DMS53 (cell line): ENCODE data around the gene NUTM2G.
"Not testable (repeated sequence)": the region's sequence is repeated elsewhere in the genome, so short reads cannot be mapped to it uniquely, and the experiment has no call there.

Experiments
- DNase-seq: peaks from one replicate; lab custom pipeline; 2025; lab: John Stamatoyannopoulos, UW

The NUTM2G gene, protein sequence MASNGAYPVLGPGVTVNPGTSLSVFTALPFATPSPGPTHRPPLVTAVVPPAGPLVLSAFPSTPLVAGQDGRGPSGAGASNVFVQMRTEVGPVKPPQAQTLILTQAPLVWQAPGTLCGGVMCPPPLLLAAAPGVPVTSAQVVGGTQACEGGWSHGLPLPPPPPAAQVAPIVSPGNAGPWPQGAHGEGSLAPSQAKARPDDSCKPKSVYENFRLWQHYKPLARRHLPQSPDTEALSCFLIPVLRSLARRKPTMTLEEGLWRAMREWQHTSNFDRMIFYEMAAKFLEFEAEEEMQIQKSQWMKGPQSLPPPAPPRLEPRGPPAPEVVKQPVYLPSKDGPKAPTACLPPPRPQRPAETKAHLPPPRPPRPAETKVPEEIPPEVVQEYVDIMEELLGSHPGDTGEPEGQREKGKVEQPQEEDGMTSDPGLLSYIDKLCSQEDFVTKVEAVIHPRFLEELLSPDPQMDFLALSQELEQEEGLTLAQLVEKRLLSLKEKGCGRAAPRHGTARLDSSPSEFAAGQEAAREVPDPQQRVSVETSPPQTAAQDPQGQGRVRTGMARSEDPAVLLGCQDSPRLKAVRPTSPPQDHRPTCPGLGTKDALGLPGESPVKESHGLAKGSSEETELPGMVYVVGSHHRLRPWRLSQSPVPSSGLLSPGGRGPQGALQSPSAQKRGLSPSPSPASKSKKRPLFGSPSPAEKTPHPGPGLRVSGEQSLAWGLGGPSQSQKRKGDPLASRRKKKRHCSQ

DNA sequence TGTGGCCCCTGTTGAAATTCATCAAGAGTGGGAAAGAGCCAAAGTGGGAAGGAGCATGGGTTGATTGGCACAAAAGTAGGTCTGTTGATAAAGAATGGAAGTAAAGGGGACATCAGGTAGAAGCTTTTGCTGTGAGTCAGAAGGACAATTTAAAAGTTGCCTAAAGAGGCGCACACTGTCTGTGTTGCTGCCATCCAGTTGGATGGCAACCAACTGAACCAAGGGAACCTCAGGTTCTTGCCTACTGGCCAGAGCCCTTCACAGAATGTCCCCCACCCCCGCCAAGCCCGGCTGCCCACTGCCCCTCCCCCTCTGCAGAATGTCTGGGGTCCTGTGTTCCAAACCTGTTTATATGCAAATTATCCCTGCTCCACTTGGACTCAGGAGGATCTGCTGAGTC lies at the start of gene NUTM2G:
Gene NUTM2G, plus strand, starts transcription at position 301 of the 400 bp plus-strand sequence. CDS start 182 bp downstream, outside the sequence.
- not testable (repeated sequence) for DNase-seq

DNA sequence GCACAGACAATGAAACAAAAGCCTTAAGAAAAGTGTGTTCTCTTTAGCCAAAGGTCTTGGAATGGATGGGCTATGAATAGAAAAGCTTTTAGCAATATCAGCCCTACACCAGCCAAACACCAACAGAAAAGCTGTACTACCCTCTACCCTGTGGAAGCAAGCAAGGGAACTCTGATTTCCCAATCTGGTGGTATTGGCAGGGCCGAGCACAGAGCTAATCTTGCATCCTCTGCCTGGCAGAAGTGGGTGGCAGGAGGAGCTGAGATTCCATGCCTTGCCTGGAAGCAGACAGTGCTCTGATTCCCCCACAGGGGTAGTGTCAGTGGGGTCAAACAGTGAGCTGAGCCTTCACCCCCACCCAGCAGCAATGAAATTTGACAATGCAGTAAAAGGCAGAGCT lies 44.7 kb upstream of the NUTM2G start:
- no peak for DNase-seq

DNA sequence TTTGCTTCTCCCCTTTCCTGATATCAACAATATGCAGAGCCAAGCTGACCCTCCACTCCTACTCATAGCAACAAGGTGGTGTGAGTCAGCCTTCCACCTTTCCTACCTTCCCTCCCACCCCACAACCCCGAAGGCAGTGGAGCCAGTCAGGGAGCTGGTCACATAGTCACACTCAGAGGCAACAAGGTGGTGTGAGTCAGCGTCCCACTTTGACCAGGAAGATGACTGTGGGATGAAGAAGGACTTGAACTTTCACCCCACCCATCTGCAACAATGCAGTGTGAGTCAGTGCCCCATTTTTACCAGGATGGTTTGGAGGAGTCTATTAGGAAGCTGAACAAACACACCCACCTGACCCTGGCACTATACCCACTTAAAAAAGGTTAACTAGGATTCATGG lies 44.2 kb upstream of the NUTM2G start:
- peak; percentile 91 for DNase-seq

DNA sequence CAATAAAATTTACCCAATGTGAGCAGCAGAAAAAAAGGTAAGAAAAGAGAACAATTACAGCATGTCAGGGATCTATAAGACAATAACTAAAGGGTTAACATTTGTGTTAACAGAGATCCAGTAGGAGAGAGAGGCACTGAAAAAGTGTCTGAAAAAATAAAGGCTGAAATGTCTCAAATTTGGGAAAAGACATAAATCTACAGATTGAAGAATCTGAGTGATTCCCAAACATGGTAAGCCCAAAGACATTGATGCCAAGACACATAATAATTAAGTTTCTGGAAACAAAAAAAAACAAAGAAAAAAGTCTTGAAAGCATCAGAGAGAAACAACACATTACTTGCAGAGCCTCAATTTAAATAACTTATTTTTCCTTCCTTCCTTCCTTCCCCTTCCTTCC lies 43.2 kb upstream of the NUTM2G start:
- no peak for DNase-seq

DNA sequence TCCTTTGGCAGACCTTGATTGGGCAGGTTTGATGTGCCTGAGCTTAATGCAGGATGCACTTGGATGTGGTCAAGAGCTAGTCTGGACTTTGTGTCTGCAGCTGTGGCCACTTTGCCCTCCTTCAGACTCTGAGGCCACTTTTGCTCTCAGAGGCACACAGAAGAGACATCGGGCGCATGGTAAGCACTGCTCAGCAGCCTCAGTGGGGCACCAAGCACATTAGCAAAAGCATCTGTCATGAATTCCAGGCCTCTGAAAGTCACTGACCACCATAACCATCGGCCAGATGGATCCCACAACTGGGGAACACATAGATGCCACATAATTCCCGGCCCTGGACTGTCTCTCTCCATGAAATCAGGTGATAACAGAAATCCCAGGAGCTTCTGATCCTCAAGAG lies 40.1 kb upstream of the NUTM2G start:
- no peak for DNase-seq

DNA sequence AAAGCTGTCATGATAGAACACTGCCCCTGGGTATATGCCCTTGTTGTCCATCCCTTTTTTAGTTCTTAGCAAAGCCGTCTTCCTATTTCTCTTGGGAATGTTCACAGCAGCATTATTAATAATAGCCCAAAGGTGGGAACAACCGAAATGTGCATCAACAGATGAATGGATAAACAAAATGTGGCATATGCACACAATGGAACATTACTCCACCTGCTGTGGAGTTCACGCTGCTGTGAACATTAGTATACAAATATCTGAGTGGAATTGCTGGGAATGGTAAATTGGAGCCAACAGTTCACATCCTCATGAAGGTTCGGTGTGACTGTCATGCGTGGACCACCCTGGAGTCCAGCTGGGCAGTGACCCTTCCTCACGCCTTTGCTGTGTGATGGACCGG lies 36.5 kb upstream of the NUTM2G start:
- DNase-seq = no peak

DNA sequence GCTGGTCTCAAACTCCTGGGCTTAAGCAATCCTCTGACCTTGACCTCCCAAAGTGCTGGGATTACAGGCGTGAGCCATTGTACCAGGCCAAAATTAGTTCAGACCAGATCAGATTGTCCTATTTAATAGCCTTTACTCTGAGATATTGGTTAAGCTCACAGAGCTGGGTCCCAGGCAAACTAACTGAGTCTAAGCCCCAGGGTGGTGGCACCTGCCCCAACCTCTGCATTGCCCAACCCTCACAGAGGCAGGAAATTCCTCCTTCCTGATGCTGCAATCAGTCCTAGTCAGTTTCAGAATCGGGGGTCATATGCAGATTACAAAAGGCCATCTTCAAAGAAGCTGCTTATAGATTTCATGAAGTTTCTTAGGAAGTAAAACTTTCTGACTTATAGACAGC lies 28.6 kb upstream of the NUTM2G start:
- DNase-seq = not testable (repeated sequence)

DNA sequence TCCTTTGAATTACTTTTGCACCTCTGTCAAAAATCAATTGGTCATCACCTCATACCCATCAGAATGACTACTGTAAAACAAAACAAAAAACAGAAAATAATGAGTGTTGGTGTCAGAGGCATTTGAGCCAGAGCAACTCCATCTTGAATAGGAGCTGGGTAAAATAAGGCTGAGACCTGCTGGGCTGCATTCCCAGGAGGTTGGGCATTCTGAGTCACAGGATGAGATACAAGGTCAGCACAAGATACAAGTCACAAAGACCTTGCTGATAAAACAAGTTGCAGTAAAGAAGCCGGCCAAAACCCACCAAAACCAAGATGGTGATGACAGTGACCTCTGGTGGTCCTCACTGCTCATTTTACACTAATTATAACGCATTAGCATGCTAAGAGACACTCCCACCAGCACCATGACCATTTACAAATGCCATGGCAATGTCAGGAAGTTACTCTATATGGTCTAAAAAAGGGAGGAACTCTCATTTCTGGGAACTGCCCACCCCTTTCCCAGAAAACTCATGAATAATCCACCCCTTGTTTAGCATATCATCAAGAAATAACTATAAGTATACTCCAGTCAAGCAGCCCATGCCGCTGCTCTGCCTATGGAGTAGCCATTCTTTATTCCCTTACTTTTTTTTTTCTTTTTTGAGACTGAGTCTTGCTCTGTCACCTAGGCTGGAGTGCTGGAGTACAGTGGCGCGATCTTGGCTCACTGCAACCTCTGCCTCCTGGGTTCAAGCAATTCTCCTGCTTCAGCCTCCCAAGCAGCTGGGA lies 23.5 kb upstream of the NUTM2G start:
- DNase-seq = not testable (repeated sequence)

DNA sequence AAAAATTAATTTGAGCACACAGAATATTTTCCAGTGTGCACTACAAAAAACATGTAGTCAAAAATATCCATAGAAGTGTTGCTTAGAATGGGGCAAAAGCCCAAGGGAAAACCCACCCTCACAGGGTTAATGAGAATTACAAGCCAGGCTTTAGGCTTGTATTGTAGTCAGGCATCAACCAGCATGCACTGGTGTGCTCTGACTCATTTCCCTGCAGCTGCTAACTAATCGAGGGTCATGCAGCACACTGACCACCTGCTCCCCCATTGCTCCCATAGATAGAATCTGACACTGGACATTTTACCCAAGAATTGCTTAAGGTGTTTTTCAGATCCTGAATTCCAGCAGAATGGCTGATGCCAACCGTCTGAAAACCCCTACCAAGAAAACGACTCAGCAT lies 20.2 kb upstream of the NUTM2G start:
- not testable (repeated sequence) for DNase-seq

DNA sequence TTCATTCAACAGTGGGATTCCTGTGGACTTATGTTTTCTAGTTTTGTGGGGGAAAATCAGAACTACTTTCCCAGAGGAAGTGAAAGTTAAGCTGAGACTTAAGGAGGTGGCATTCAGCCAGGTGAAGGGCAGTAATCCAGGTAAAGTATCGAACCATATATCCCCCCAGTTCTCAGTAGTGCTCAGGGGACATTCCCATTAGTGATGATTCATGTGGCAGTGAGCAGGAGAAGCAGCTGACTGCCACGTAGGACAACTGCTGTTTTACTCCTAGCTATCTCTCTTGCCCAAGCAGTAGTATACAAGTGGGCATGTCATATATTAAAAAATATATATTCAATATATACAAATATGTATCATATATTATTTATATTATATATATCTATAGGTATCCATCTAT lies 13.1 kb upstream of the NUTM2G start:
- DNase-seq = not testable (repeated sequence)

DNA sequence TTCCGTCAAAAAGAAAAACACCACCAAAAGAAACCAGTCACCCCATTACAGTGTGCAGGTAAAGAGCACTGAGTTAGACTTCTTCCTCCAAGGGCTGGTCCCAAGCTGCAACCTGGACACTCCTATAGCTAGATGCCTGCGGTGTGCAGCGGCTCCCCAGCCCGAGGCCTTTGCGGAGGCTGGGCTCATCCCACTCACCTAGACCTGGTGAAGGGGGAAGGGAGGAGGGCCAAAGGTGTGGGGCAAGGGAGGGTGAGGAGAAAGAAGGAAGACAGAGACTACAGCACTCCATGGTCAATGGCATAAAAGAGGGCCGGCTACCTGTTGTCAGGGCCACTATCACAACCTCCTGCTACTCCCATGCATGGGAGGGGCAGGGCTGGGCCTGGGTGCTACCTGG lies 12.1 kb upstream of the NUTM2G start:
- DNase-seq = not testable (repeated sequence)

DNA sequence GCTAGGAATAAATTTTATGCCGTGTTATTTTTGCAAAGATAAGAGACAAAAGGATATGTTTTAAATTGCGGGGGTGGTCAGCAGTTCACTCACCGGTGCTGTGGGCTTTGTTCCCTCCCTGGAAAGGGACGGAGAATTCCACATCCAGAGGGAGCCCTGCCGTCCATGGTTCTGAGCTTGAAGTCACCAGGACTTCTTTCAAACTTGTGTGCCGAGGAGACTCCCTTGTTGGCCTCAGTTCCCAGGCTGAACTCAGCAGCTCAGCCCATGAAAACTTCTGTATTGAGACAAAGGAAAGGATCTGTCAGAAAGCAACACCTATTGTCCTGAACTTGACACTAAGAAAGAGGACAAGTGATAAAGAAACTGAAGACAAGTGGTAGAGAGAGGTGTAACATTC lies 10.1 kb upstream of the NUTM2G start:
- not testable (repeated sequence) for DNase-seq

DNA sequence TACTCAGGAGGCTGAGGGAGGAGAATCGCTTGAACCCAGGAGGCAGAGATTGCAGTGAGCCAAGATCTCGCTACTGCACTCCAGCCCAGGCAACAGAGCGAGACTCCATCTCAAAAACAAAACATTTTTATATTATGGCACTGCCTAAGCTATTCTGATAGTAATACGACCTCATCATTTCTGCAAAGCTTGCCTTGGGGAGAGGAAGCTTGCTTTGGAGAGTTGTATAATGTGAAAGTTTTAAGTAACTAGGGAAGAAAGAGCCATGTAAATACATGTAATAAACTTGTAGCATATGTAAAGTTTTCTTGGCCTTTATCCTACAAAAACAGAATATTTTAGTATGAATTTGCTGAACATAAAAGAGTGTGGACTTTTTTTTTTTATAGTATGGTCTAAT lies 7.8 kb upstream of the NUTM2G start:
- not testable (repeated sequence) for DNase-seq

DNA sequence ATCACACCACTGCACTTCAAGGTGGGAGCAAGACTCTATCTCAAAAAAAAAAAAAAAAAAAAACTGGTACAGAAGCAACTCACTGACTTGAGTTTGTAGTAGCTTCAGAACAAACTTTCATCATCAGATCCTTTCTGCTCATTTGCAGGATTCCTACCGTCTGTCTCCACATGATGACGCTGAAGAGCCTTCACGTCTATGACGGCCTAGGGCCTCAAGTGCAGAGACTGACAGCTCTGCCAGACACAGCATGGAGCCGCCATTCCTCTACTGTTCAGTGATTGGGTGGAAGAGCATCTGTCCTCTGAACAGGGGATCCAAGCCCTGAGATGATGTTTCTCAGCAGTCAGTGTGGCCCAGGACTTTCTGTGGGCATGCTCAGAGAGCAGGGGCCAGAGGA lies 3.1 kb upstream of the NUTM2G start:
- not testable (repeated sequence) for DNase-seq

DNA sequence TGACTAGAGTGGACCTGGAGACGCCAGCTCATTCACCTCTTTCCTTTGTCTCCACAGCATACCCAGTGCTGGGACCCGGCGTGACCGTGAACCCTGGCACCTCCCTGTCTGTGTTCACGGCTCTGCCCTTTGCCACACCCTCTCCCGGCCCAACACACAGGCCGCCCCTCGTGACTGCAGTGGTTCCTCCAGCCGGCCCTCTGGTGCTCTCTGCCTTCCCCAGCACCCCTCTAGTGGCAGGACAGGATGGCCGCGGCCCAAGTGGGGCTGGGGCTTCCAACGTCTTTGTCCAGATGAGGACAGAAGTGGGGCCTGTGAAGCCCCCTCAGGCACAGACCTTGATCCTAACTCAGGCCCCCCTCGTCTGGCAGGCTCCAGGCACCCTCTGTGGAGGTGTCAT lies 3.0 kb downstream of the NUTM2G start:
- not testable (repeated sequence) for DNase-seq

DNA sequence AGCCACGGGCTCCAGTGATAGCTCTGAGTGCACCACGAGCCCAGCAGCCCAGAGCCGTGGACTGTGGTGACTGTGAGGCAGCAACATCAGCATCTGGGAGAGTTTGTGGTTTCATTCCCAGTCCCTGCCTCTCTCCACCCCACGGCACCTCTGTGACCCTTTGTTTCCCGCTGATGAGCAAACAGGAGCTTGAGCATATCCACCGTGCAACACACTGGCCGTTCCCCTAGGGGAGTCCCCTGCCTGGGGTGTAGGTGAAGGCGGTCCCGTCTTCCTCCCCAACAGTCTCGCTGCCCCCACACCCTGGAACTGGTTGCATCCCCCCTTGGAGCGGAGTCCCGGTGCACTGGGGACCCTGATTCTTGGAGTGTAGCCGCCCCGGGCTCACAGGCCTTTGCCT lies 5.5 kb downstream of the NUTM2G start:
- DNase-seq = not testable (repeated sequence)

DNA sequence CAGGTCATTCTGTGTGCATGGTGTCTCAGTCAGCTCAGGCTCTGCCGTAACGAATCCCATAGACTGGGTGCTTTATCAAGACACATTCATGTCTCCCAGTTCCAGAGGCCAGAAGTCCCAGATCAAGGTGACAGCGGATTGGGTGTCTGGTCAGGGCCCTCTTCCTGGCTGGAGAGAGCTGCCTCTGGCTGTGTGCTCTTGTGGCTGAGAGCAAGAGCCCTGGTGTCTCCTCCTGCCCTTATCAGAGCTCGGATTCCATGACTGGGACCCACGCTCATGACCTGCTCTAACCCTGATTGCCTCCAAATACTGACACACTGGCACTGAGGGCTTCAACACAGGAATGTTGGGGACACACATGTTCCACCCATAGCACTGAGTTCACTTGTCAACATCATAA lies 6.1 kb downstream of the NUTM2G start:
- not testable (repeated sequence) for DNase-seq

DNA sequence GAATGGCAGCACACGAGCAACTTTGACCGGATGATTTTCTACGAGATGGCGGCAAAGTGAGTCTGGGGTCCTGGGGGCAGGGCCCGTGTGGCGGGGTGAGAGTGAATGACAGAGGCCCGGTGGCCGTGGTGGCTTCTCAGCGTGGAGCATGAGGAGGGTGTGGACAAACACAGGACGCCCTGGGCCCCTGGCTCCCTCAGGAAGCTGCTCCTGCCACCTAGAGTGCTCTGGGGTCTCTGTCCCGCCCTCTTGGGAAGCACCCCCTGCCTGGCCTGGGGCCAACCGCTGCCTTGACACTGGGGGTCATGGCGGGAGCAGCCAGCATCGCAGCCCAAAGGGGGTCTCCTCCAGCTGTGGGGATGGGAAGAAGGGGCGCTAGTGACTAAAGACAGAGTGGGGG lies 6.8 kb downstream of the NUTM2G start:
- not testable (repeated sequence) for DNase-seq

DNA sequence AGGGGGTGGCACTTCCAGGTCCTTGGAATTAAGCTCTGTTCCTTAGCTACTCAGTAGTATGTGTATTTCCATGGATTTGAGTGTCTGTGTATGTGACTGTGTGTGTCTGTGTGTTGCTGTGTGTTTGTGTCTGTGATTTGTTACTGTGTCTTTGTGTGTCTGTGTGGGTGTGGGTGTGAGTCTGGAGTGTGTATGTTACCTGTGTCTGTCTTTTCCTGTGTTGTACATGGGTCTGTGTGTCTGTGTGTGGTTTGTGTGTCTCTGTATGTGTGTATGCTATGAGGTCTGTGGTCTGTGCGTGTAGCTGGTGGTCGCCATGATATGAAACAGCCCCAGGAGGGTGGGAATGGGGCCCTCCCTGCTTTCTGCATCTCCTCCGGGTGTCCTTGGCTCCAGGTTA lies 8.8 kb downstream of the NUTM2G start:
- not testable (repeated sequence) for DNase-seq

DNA sequence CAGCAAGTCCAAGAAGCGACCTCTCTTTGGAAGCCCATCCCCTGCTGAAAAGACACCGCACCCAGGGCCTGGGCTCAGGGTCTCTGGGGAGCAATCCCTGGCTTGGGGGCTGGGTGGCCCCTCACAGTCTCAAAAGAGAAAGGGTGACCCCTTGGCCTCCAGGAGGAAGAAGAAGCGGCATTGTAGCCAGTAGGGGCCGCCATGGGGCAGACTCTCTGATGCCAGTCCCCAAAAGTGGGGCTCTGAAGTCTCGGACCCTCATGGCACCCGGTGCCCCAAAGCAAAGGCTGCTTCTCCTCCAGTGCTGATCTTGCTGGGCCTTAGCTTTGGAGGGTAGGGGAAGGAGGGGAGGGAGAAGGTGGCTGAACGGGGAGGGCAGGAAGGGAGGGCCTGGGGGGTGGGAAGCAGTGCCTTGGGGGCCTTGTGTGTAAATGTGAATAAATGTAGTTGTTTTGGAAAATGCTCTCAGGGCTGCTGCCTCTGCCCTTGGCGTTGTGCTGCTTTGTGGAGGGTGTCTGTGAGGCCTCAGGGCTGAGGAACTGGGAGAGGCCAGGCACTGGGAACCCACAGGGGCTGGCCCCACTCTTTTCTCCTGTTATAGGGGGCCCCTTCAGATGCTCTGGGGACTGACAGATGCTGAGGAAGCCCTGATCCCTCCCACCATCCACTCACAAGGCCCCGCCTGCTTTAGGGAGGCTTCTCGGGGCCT lies 10.5 kb downstream of the NUTM2G start:
- not testable (repeated sequence) for DNase-seq

DNA sequence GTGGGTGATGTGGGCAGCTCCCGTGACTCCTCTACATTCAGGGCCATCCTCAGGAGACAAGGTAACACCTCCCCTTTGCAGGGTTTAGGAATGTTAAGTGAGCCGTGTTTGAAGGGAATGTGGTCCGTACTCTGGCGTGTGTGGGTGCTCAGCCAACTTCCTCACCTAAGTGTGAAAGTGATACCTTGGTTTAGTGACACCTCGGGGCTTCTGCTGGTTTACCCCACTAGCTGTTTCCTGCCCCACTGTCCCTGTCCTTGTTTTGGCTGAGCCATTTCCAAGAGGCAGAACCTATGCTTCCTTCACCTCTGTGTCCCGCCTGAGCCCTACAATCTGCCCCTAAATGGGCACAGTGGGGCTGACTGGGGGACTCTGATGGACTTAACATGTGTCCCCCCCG lies 12.3 kb downstream of the NUTM2G start:
- DNase-seq = not testable (repeated sequence)

DNA sequence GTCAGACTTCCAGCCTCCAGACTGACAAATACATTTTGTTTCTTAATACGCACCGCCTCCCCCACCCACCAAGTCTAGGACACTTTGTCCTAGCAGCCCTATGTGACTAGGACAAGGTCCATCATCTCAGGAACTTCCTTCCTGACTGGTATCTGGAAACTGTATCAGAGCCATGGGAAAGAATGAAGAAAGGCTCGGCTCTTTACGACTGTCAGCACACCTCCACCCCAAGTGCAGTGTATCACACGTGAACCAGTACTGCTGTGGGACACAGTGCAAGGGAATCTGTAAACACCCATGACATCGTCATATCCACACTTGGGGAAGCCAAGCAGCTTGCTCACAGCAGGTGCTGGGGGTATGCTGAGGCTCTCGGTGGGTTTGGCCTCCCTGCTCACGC lies 13.0 kb downstream of the NUTM2G start:
- not testable (repeated sequence) for DNase-seq
